HG03457 (cell line): ENCODE measurements around the gene DFFB.

Source experiments
- ATAC-seq: cut with Tn5 transposase; IDR thresholded peaks from one replicate; pipeline ENCODE4 v1.9.1; 2021; ENCODE audit warnings: moderate number of reproducible peaks; ENCODE audit not compliant: unreplicated experiment

The DFFB gene

DNA sequence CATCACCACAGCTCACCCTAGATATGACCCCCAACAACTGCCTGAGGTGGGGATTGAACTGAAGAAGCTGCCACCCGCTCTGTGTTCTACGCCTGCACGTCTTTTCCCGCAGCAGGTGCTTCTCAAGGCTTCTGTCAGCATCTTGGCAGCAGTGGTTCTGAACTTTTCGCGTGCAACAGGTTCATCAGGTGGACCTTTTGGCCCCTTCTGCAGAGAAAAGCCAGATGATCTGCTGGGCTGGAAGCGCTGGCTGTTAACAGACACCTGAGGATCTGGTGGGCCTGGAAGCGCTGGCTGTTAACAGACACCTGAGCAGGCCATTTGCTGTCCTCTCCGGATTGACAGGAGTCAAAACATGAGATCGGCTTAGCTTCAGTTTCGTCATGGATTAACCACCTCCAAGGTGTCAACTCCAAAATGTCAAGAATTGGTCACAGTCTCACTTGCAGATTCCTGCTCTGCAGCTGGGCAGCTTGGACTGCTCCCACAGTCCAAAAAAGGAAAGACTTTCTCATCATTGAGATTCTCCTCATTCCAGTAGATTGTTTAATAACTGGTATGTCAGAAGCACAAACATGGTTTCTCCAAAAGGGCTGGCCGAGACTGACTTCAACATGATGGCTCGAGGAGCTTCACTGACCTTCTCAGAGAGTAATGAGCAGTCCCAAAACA lies 38.1 kb downstream of the DFFB start:
- ATAC-seq = no peak

DNA sequence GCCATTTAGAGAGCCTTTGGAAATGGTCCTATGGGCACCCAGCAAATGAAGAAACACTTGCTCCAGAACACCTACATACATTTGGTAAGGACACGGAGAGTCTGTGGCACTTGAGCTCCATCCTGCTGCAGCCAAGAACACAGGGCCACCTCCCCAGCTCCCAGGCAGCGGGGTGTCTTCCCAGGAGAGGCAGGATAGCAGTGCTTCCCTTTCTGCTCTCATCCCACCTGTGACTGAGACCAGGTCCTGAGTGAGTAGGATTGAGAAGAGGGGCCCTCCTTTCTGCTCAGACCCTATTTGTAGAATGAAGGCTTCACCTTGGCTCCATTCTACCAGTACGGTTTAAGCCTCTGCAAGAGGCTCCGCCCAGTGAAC lies 38.7 kb downstream of the DFFB start:
- no peak for ATAC-seq

DNA sequence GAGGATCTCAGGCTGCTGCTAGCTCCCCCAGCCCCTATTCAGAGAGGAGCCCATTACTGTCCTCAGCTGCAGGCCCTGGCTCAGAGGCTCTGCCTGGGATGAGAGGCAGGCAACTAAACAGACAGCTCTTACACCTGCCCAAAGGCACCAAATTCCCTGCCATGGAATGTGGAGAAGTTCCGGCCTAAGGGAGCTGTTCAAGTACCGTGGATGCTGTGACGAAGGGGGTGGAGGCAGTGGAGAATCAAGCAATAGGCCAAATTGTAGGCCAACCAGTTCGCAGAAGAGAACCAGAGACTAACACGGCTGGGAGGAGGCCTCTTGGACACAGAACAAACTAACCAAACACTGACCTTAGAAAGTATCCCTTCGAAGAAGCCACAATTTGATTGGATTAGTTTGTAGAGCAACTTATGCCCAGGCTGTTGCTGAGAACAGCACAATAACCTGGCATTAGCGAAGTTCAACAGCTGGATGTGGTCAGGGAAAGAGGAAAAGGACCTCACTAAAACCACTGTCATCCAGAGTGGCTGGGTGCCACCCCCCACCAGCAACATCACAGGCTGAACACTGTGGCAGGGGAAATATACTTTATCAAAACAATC lies 39.2 kb downstream of the DFFB start:
- ATAC-seq = no peak

DNA sequence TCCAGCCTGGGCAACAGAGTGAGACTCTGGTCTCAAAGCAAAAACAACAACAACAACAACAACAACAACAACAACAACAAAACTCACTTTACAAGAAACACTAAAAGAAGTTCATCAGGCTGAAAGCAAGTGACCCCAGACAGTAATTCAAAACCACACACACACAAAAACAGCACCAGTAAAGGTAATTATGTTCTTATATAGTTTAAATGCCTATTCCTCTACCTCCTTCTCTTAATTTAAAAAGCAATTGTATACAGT lies 41.1 kb downstream of the DFFB start:
- no peak for ATAC-seq

DNA sequence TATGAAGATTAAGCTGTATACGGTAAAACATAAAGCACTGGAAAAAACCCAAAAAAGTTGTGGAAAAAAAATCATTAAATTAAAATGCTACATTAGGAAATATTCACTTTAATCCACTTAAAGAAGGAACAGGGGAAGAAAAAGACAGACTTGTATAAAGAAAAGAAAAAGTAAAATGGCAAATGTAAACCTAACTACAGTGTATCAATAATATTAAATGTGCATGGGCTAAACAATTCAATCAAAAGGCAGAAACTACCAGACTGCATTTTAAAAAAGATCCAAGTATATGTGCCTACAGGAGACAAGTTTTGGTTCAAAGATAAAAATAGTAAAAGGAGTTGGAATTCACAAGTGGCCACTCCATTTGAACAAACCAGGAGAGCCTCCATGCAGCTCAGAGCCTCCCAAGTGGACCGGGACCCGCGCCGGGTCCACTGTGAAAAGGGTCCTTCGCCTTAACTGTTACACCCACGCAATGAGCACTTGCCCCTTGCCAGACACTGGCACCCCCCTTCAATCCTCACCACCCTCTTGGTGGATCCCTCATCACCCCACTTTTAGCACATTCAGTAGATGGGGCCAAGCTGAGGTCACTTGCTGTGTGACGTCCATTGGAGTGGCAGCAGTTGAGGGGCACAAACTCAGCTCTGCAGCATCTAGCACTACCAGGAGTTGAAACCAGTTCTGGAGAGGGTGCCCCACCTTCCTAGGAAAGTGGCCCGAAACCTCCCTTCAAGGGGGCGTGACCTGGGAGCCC lies 41.9 kb downstream of the DFFB start:
- ATAC-seq = no peak

DNA sequence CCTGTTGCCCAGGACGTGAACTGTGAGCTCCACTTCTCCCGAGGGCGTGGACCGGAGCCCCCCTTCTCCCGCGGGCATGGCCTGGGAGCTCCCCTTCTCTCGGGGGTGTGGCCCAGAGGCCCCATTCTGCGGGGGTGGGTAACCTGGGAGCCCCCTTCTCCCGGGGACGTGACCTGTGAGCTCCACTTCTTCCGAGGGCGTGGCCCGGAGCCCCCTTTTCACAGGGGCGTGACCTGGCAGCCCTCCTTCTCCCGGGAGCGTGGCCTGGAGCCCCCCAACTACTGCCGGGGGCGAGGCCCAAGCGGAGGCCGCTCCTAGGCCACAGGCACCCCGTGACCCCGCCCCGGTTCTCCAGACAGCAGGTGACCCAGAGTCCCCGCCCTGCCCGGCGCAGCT lies 42.5 kb downstream of the DFFB start:
- ATAC-seq = no peak

DNA sequence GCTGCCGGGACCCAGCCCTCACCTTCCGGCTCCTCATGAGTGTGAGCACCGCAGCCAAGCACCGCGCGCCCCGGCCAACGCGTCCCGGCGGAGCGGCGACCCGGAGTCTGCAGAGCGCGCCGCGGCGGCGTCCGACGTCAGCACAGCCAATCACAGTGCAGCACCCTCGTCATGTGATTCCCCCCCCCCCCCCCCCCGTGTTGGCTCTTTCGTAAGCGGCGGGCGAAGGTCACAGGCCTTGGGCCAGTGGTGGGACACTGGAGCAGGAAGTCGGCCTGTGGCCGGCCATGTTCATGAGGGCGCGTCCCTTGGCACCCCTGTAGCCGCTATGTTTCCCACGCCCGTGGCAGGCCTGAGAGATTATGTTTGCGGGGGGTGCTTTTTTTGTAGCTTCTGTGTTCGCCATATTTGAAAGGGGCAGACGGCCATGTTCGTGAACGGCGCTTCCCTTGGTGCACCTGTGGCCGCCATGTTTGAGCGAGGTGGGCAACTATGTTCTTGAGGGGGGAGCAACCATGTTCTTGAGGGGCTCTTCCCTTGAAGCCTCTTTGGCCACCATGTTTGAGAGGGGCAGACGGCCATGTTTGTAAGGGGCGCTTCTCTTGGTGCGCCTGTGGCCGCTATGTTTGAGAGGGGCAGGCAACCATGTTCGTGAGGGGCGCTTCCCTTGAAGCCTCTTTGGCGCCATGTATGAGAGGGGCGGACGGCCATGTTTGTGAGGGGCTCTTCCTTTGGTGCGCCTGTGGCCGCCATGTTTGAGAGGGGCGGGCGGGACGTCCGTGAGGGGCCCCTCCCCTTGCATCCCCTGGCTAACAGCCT lies 43.1 kb downstream of the DFFB start, which contains the start of gene C1orf174:
C1orf174 (minus strand) TSS at position 123 of the 819 bp plus-strand sequence; CDS start at position 37, 86 bp downstream.
- ATAC-seq = peak; percentile 62

DNA sequence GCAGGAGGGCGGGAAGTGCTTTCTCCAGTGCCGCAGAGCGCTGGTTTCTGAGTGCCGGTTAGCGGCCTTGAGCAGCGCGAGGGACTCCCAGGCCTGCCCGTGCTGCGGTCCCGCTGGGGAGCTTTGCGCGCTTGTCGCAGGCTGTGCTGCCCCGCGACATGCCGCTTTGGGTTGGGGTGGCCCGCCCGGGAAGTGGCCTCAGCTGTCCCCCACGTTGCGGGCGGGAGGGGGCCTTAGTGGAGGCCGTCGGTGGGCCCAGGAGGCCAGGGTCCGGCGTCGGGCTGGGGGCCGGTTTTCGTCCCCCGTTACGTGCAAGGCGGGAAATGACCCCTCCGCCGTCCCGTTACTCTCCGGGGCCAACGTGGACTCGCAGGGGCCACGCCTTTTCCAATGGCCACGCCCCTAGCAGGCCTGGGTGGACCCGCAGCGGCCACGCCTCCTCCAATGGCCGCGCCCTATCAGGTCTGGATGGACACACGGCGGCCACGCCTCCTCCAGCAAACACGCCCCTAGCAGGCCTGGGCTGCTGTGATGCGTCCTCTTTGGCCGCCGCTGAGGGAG lies 43.8 kb downstream of the DFFB start:
- ATAC-seq = peak; percentile 45

DNA sequence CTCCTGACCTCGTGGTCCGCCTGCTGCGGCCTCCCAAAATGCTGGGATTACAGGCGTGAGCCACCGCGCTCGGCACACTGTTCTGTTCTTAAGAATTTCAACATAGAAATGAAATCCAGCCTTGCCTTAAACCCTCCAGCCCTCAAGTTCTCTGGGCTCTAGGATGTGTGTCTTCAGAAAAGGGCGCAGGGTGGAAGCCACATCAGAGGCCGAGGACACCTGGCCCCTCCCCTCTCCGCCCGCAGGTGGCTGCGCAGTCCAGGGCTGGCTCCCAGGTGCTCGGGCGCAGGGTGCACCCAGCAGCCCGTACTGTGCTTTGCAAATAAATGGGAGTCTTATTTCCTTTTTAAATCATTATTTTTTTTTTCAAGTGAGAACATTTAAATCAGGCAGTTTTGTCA lies 44.8 kb downstream of the DFFB start:
- no peak for ATAC-seq

DNA sequence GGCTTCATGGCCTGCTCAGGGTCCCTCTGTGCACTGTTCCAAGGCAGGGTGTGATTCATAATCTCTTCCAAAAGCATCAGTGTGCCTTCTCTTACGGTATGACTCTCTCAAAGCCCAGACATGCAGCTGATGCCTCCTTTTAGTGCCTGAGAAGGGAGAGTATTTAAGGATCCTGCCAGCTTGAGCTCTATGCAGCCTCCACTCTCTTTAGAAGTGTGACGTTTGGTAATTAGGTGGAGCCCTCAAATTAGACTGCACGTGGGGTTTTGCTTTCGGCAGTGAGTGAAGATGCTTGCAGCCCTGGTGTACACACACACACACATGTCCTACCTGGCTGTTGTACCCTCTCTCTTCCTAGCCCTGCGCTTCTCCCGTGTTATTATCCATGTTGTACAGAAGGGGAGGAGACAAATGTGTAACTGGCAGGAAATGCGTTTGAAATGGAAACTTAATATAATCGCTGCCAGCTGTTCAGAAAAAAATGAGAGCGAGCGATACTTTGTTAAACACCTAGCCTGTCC lies 45.4 kb downstream of the DFFB start:
- no peak for ATAC-seq

DNA sequence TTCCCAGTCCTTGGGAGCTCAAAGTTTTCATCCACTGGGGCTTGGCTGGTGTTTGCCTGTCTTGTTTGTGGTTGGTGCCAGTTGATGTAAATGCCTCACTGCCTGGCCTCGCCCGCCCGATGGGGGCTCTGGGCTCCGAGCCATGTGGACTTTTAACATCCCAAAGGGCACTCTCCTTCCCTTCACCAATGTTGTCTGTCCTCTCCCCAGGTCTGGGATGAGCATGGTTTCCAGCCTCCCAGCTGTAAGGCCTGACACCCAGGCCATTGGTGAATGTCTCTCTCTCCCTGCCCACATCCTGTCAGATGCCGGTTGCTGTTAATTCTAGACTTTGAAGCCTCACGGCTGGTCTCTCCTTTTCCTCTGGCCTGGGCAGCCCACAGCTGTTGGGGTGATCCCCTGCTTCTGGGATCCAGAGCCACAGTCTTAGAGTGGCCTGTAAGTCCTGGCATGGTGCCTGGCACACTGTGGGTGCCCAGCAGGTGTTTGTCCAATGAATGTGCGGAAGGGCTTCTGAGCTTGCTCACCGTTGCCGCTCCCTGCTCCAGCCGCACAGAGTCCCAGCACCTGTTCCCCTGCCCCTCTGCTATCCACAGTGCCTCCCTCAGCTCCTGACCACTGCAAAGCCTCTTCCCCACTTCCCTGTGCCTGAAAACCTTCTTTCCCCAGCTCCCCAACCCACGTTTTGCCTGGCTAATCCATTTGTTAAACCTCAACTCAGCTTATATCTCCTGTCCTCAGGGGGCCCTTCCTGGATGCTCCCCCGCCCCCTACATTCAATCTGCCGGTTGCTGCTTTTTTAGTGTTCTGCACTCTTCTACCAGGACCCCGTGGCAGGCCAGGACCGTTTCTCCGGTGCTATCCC lies 46.1 kb downstream of the DFFB start:
- ATAC-seq = no peak

DNA sequence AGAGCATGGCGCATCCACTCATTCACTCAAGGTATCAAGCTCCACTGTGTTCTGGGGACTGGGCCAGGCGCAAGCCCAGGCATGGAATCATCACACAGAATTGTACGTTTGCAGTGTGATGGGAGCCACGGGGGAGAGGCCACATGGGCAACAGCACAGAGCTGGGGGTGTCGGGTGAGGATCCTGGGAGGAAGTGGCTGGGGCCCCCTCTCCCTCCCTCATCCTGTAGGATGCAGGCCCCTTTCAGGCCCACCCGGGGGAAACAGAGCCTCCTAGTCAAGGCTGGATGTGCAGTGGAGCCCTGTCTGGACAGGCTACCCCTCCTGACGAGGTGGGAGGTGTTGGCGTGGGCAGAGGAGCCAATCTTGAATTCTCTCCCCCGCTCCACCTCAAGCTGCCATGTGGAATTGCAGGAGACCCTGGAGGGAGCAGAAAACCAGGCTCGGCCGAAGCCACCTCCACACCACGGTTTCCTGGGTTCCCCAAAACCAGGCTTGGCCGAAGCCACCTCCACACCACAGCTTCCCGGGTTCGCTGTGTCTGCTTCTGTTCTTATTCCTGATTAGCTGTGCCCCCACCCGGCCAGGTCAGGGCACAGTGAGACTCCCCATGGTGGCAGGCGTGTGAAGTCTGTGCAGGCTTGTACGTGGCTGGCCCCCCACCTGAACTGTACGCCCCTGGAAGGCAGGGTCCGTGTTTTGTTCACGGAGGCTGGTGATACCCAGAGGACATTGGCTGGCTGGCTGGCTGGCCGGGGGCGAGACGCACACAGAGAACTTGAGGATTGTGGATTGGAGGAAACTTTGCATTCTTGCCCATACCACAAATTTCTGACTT lies 46.9 kb downstream of the DFFB start:
- ATAC-seq = no peak

DNA sequence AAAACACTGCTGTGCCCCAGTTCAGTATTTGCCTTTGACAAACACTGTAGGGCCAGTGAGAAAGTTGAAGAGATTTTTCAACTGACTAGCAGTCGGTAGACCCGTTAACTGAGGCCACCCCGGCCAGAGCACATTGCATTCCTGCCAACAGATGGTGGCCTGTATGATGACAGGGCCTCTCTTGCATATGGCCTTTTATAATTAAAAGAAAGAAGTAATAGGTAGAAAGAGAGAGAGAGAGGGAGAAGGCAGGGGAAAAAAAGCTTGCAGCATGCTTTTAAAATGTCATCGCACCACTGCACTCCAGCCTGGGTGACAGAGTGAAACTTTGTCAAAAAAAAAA lies 47.5 kb downstream of the DFFB start:
- ATAC-seq = no peak

DNA sequence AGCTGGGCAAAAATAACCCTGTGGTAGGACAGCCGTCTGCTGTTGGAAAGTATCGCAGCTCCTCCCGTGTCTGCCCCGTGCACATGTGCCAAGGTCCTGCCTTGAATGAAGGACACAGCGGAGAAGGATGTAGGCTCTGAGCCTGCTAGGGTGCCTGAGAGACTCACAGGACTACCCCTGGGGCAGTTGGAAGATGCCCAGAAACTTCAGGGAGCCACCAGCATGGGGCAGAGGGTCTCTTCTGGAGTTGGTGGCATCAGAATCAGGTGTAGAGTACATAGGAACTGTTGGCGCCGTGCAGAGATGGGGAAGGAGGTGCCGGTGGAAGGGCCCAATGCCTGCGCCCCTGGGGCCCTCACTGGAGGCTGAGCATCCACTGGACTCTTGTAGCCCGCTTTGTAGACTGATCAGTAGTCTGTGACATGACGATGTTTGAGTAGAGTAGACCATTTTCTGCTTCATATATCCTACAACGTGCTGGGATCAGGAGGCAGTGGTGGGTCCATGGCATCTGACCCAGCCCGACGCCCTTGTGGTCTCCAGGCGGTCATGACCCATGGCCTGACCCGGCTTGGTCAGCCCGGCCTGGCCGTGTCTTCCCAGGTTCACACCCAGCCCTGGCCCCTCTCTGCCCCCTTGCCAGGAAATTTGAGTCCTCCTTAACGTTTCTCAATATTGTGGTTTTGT lies 48.1 kb downstream of the DFFB start:
- ATAC-seq = no peak

DNA sequence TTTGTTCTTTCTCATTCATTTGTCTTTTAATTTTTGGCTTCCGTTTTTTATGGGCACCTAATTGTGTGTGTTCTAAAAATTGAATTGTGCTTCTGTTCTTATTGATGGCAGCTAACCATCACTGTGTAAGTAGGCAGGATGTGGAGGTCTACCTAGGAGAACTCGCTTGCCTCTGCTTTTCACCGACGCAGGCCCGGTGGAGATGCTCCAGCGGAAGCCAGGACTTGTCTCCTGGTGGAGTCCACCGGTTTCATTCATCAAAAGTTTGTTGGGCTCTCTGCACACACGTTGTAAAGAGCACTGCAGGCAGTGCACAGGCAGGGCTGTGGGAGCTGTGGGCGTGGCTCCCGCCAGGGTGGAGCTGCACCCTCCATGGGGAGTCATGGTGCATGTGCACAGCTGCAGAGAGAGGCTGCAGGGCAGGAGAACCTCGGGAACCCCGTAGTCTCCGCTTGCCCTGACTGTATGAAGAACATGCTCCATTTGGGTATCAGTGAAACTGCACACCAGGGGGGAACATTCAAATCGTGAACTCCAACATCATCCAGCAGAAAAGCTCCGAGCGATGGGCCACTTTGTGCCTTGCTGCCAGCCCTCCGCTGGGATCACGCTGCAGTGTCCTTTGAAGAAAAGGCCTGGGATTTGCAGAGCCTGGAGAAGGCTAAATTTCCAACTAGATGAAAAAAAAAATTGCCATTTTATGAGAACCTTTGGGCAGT lies 48.8 kb downstream of the DFFB start:
- ATAC-seq = no peak

DNA sequence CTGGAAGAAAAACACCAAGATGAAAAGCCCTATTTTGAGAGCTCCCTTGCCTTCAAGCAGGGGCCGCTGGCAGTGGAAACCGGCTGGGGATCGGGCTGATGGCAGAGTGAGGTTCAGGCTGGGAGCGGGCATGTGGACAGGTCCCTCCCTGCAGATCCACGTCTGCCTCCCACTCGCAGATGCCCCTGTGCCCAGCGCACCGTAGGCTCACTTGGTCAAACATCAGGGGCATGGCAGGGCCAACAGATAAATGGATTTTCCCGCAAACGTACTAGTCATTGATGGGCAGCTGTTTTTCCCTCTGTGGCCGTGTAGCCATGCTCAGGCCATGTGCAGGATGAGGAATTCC lies 49.4 kb downstream of the DFFB start:
- ATAC-seq = no peak

DNA sequence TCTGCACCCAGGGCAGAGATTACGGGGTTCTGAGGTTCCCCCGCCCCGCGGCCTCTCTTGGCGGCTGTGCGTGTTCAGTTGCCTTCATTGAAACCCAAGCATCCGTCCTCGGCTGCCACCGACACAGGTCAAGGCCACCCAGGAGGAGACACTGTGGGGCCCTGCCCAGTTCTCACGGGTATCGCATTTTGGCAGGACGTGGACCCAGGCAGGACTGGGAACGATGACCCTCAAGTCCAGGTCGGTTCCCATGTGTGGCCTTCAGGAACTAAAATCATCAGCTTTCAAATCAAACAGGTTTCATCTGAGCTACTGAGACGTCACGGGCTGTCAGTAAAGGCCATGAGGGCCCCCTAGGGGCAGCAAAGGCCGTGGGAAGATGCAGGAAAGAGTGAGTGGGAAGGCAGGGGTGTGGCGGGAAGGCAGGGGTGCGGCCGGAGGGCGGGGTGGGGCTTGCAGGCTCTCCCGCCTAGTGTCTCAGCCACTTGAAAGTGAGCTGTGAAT lies 49.8 kb downstream of the DFFB start:
- no peak for ATAC-seq

DNA sequence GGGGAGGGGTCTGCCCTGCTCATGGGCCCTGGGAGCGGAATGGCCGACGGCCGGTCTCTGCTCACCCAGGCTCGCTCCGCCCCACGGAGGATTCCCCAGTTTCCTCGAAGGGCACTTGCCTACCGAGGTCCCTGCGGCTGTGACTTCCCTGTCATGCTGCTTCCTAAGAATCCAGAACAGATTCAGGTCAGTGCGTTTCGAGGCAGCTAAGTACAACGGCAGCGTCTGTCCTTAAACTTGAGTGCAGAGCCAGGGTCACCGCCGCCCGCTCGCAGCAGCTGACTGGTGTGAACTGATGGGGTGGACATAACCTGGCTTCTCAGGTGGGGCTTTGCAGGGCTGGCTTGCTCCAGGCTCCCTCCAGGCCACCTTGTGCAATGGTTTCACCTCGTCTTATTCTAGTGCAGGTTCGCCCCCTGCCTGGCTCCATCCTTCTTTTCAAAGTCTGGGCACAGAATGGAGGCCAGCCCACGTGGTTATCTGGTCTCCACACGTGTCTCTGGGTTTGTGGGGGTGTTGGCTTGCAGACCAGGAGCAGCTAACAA lies 50.4 kb downstream of the DFFB start:
- no peak for ATAC-seq
